Epidermal melanocyte (primary cell): ENCODE measurements around the gene AKAP8L.

Experiments used
- DNase-seq: peaks from one replicate; pipeline ENCODE4 v3.0.0; 2011; ENCODE audit warnings: low spot score; ENCODE audit not compliant: insufficient read length

The AKAP8L gene

GRCh38 chr19:15418579-15419412 lies at the start of gene AKAP8L:
AKAP8L (minus strand) TSS chr19:15418988; CDS start chr19:15418923, 65 bp downstream.
- peak; percentile 100 for DNase-seq

GRCh38 chr19:15467734-15468214 lies 49.0 kb upstream of the AKAP8L start:
- DNase-seq = no peak

GRCh38 chr19:15466851-15467733 lies 48.3 kb upstream of the AKAP8L start:
- no peak for DNase-seq

- no peak for DNase-seq
These were observed 45.9 kb upstream of the AKAP8L start, which contains the start of gene RASAL3 for GRCh38 chr19:15464394-15465385. RASAL3 (minus strand) TSS chr19:15464544; CDS start chr19:15464358, 186 bp downstream.

- no peak for DNase-seq
These were observed 45.1 kb upstream of the AKAP8L start for GRCh38 chr19:15463861-15464371.

- no peak for DNase-seq
These were observed 42.9 kb upstream of the AKAP8L start for GRCh38 chr19:15461694-15462093.

GRCh38 chr19:15457701-15458484 lies 39.1 kb upstream of the AKAP8L start:
- peak; percentile 11 for DNase-seq

- peak; percentile 1 for DNase-seq
These were observed 38.3 kb upstream of the AKAP8L start for GRCh38 chr19:15456871-15457700.

DNA sequence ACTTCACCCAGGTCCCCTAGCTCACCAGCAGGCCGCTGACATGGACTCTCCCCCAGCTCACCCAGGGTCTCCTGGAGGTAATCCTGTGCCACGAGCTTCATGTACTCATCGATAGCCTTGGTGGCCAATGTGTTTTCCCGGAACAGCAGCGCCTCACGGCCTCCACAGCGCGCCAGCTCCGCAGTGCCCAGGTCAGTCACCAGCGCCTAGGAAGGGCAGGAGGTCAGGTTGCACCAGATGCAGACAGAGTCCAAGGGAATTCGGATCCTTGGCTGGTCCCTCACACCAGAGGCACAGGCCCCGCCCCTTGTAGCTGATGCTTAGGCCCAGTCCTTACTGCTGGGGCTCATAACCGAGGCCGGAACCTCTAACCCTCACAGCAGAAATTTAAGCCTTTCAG lies 37.7 kb upstream of the AKAP8L start:
- DNase-seq = peak; percentile 16

DNA sequence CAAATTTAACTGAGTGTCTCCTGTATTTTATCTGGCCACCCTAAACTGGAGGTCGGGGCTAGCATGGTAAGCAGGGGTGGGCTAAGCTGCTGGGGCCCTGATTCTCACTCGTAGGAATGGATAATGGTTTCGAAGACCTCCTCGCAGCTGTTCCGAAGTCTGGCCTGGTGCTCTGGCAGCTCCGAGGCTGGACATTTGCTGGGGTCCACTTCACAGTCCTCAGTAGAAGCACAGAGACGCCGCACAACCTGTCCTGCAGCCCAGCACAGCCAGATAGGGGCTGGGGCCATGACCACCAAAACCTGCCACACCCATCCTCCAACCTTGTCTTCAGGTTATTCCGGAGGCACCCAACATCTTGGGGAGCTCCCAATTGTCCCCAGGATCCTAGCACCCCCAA lies 37.2 kb upstream of the AKAP8L start:
- peak; percentile 6 for DNase-seq

DNA sequence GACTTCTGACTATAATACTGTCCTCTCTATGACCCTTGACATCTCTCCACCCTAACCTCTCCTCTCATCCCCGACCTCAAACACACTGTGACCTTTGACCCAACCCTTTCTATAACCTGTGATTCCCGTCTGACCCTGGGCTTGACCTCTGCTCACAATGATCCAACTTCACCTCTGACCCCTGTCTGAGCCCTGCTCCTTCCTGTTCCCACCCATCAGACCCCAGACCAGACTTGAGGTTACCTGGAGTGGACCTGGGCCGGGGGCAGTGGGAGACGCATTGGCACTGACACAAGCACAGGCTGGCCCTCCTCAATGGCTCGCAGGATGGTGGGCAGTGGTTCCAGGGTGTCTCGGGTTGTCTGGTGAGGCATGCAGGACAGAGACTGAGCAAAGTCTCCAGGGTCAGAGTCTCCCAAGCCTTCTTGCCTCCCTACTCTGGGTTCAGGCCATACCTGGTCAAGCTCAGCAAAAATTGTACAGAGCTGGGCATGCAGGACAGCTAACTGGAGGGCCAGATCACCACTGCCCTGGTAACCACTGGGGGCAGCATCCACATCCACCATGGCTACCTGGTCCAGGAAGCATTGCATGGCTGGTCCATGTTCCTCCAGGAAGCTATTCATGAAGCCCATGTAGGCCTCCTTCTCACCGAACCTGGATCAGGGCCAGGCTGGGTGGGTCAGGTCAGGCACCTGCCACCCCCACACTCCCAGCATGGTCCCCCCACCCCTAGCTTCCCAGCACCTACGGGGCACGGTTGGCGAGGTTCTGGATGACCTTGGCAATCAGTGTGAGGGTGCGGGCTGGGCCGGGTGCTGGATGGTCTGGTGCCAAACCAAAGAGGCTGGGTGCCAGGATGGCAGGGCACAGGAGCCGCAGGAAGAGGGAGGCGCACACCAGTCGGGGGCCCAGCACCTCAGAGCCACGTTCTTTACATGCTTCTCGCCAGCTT lies 35.4 kb upstream of the AKAP8L start:
- peak; percentile 28 for DNase-seq

GRCh38 chr19:15453091-15453578 lies 34.3 kb upstream of the AKAP8L start:
- DNase-seq = peak; percentile 60

GRCh38 chr19:15452111-15453047 lies 33.6 kb upstream of the AKAP8L start:
- DNase-seq = peak; percentile 99

DNA sequence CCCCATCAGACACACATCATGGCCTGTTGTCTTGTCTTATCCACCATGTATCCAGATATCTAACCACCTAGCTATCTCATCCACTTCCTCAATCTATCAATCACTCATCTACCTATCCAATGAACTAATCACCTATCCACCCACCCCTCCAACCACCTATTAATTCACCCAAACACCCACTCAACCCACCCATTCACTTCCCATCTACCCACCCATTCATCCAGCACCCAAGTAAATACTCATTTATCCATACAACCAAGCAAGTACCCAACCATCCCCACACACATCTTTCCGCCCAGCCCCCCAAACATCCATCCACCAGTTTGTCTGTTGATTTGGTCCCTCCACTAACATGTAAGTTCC lies 31.7 kb upstream of the AKAP8L start:
- DNase-seq = no peak

DNA sequence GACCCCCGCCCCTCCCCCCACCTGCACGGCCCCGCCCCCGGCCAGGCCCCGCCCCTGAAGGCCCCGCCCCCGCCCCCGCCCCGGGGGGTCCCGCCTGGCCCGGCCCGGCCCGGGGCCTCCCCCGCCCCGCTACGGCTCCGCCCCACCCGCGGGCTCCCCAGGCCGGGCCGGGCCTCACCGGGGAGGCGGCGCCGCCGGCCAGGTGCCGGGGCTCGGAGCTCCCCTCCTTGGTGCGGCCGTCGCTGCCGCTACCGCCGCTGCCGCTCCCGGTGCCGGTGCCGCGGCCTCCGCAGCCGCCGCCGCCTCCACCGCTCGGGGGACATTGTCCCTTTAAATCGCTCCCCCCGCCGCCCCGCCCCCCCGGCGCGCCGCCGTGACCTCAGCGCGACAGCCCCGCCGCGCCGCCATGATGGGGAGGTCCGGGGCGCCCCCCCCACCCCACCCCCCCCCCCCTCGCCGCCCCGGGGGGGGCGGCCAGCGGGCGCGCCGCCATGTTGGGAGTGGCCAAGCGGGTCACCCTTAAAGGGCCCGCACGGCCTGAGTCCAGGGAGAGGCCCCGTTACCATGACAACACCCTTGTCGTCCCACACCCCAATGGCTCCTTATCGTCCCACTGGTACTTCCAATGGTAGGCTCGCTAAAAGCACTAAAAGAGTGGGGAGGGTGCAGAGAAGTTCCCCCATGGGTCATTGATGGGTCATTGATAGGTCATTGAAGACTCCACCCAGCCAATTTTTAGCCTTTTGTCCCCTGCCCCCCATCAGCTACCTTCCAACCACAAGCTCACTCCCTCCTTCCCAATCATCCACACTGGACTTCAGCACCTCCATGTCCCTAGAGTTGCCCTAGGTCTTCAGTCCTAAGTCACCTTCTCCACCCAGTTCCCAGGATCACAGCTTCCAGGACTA lies 31.1 kb upstream of the AKAP8L start, which contains the start of gene WIZ:
Gene WIZ, minus strand, starts transcription at position 337 of the 908 bp plus-strand sequence. CDS start 1,649 bp downstream, outside the sequence.
- DNase-seq = peak; percentile 97
